Heart left ventricle (tissue), 16 donors: ENCODE results near the gene VDAC1. TPM values are rescaled to one million over a fixed set of nuclear protein-coding genes. Genes with fewer than 3 reads are reported as not detected.

Experiments
- ATAC-seq, 4 donors: fragments of 200-7000 bp; cut with Tn5 transposase; one replicate each; pipeline ENCODE4 v1.9.1; 2020 to 2022; ENCODE audit warnings: moderate library complexity in 4 of 4, mild to moderate bottlenecking in 3 of 4, moderate number of reproducible peaks in 1 of 4
- DNase-seq, 5 donors: peaks; one replicate each; pipeline ENCODE4 v3.0.0-alpha.2; 2020
- H3K27ac ChIP-seq, 12 donors: fragments of 200-600 bp; sonication (generic) in 4 of 12; one replicate each; pipeline versions ENCODE4 v1.5.0 to v1.8.0; 2016 to 2022; ENCODE audit warnings: mild to moderate bottlenecking in 2 of 12
- H3K27me3 ChIP-seq, 9 donors: fragments of 200-600 bp; sonication (generic) in 2 of 9; one replicate each; pipeline versions ENCODE4 v1.5.1 to v1.8.0; 2016 to 2022; ENCODE audit warnings: mild to moderate bottlenecking in 3 of 9
- H3K36me3 ChIP-seq, 9 donors: fragments of 200-600 bp; sonication (generic) in 2 of 9; one replicate each; pipeline versions ENCODE4 v1.5.0 to v1.8.0; 2018 to 2022; ENCODE audit warnings: mild to moderate bottlenecking in 2 of 9
- H3K4me1 ChIP-seq, 12 donors: fragments of 200-600 bp; sonication (generic) in 4 of 12; one replicate each; pipeline versions ENCODE4 v1.5.0 to v1.8.0; 2016 to 2022; ENCODE audit warnings: mild to moderate bottlenecking in 3 of 12
- H3K4me3 ChIP-seq, 12 donors: fragments of 200-600 bp; sonication (generic) in 4 of 12; one replicate each; pipeline versions ENCODE4 v1.5.0 to v1.8.0; 2017 to 2022; ENCODE audit warnings: mild to moderate bottlenecking in 9 of 12, moderate library complexity in 4 of 12
- H3K9me3 ChIP-seq, 12 donors: fragments of 200-600 bp; sonication (generic) in 4 of 12; one replicate each; pipeline versions ENCODE4 v1.5.0 to v1.8.0; 2016 to 2022; ENCODE audit warnings: mild to moderate bottlenecking in 1 of 12
- POLR2A ChIP-seq, 2 donors: fragments of 450-650 bp; IDR thresholded peaks; one replicate each; pipeline ENCODE4 v1.6.1; 2017; ENCODE audit warnings: antibody characterized with exemption in 2 of 2, mild to moderate bottlenecking in 2 of 2, moderate library complexity in 2 of 2
- WGBS, 4 donors: extraction: QIAGEN DNeasy Blood & Tissue Kit in 2 of 4; methylation state at CpG; one replicate each; pipeline versions ENCODE4 v1.1.5 to v1.1.7; 2013 to 2018; 5-methylcytosine and 5-hydroxymethylcytosine counted together
- intact Hi-C, 10 donors: fragments of 100-400 bp; cut with DNase I; formaldehyde crosslinking; loops; one replicate each; pipeline versions ENCODE4 v1.11.1 to v1.14.2; 2022
- polyA plus RNA-seq, 2 donors: library from polyadenylated mRNA; stranded (reverse); fragments of 200-250 nt; gene quantifications; one replicate each; pipeline ENCODE4 v1.2.3, GENCODE V29; 2013
- total RNA-seq, 9 donors: library from RNA; depleted of rRNA in 2 of 9; stranded (reverse); fragments of >200 nt in 2 of 9; fragmentation: NEBNext Ultra II Directional in 3 of 9; extraction: Animal tissue kit (Norgen Biotek cat#: 25700) in 3 of 9; gene quantifications; one replicate each; pipeline versions ENCODE4 v1.1.0 to v1.2.4, GENCODE V29; 2016 to 2023
- TF ChIP-seq, protein P1 (sequence below), 12 donors: fragments of 200-600 bp; sonication (generic) in 4 of 12; IDR thresholded peaks; one replicate each; pipeline versions ENCODE4 v1.5.0 to v1.8.0; 2018 to 2022; ENCODE audit warnings: antibody characterized with exemption in 12 of 12, mild to moderate bottlenecking in 5 of 12
- donor health status: ischemic (EF 13 %, LVEDD 7.1; RV severe dilation, severe dysfunction).
- donor health status: healthy with polysubstance abuse.
- donor health status: DM: no; HTN: yes; CAD: no.
- donor health status: DM: no; HTN: no; CAD: no.
- donor health status: ischemic (EF 25% LVEDD 6.9; RV normal size, moderate dysfunction).
- donor health status: ischemic (EF 25% LVEDD 5.7; RV mildly dilated, moderate dysfunction).
- donor health status: healthy.
- donor health status: DM: yes; HTN: yes; CAD: no.
- donor health status: ischemic (EF 35%, LVEDD 5.7; RV mildly dilated, moderate dysfunction).
- donor health status: nonischemic (EF 11% LVEDD 7.7; RV severe dilation, severe dysfunction).
- donor health status: DM: yes; HTN: yes; CAD: no.
- donor health status: PGD.
- donor health status: ischemic (EF 29% LVEDD 5.4; RV normal size, mild dysfunction).
- donor health status: nonischemic (EF 23%, LVEDD 6.1; RV moderate dilation, normal function).

VDAC1 gene
- total and polyA plus RNA-seq, 11 donors: 379 to 596 (median 442) TPM

DNA sequence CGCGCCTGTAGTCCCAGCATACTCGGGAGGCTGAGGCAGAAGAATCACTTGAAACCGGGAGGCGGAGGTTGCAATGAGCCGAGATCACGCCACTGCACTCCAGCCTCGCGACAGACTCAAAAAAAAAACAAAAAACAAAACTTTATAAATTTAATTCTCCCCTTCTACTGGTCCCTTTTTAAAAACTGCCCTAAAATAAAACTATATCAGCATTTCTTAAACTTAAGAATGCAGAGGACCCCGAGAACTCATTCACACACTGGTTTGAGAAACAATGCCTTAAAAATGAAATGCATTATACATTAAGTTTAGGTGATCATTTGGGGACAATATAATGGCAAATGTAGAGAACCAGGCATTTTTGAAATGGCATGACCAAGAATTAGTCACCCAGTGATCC lies 38.7 kb downstream of the VDAC1 start:
- intact Hi-C loops: loop anchor here in 1 of 10 donors (5.0 kb wide), 1 partner anchor 36 kb away; the partner anchor contains the start of gene VDAC1
- peak overlapping the region in 1 of 12 donors; percentile 98 for H3K27ac ChIP-seq
- H3K4me3 ChIP-seq: no peak overlapping the region
- H3K9me3 ChIP-seq: peaks cover 0 to 8% (median 0%) of the 10 kb centered on the region in 12 donors
- 91 to 98% (median 95%) methylated on average over 10 of the region's 10 CpGs for WGBS, 4 donors
- ATAC-seq (no peak), DNase-seq (no peak)
- H3K36me3 ChIP-seq: peaks cover 0 to 16% (median 1%) of the 10 kb centered on the region in 9 donors
- no peaks in the 10 kb centered on the region for H3K27me3 ChIP-seq
- TF ChIP-seq POLR2A (IDR thresholded peaks at IDR 0.05): no peak
- TF ChIP-seq, protein P1, sequence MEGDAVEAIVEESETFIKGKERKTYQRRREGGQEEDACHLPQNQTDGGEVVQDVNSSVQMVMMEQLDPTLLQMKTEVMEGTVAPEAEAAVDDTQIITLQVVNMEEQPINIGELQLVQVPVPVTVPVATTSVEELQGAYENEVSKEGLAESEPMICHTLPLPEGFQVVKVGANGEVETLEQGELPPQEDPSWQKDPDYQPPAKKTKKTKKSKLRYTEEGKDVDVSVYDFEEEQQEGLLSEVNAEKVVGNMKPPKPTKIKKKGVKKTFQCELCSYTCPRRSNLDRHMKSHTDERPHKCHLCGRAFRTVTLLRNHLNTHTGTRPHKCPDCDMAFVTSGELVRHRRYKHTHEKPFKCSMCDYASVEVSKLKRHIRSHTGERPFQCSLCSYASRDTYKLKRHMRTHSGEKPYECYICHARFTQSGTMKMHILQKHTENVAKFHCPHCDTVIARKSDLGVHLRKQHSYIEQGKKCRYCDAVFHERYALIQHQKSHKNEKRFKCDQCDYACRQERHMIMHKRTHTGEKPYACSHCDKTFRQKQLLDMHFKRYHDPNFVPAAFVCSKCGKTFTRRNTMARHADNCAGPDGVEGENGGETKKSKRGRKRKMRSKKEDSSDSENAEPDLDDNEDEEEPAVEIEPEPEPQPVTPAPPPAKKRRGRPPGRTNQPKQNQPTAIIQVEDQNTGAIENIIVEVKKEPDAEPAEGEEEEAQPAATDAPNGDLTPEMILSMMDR (IDR thresholded peaks at IDR 0.05): no peak
- peaks cover 0 to 51% (median 41%) of the 10 kb centered on the region in 12 donors for H3K4me1 ChIP-seq

DNA sequence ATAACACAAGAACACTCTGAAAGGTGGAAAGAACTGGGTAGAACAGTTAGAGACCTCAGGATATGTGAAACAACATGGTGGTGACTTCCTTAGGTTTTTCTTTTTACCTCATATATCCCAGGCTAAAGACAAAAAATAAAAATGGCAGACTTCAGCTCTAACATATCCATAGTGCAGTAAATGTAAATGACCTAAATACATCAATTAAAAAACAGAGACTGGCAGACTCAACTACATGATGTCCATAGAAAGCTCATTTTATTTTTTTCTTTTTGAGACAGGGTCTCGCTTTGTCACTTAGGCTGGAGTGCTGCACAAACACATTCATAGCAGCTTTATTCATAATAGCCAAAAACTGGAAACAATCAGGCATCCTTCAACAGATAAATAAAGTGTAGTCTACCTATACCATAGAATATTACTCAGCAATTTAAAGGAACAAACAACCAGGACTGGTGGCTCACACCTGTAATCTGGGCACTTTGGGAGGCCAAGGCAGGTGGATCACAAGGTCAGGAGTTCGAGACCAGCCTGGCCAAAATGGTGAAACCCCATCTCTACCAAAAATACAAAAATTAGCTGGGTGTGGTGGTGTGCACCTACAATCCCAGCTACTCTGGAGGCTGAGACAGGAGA lies 41.2 kb downstream of the VDAC1 start:
- no peaks in the 10 kb centered on the region for H3K27me3 ChIP-seq
- TF ChIP-seq, protein P1 (IDR thresholded peaks at IDR 0.05): no peak
- no peak for TF ChIP-seq POLR2A (IDR thresholded peaks at IDR 0.05)
- intact Hi-C loops: no loop called here
- no peak overlapping the region for H3K4me3 ChIP-seq
- no peak for DNase-seq
- WGBS, 4 donors: 96 to 97% (median 97%) methylated on average over 2 of the region's 2 CpGs
- H3K9me3 ChIP-seq: peaks cover 0 to 8% (median 0%) of the 10 kb centered on the region in 12 donors
- H3K36me3 ChIP-seq: peaks cover 0 to 21% (median 12%) of the 10 kb centered on the region in 9 donors
- no peak for ATAC-seq
- peak overlapping the region in 3 of 12 donors; percentile 1 to 28 (median 7) for H3K27ac ChIP-seq
- peaks cover 0 to 42% (median 34%) of the 10 kb centered on the region in 12 donors for H3K4me1 ChIP-seq

DNA sequence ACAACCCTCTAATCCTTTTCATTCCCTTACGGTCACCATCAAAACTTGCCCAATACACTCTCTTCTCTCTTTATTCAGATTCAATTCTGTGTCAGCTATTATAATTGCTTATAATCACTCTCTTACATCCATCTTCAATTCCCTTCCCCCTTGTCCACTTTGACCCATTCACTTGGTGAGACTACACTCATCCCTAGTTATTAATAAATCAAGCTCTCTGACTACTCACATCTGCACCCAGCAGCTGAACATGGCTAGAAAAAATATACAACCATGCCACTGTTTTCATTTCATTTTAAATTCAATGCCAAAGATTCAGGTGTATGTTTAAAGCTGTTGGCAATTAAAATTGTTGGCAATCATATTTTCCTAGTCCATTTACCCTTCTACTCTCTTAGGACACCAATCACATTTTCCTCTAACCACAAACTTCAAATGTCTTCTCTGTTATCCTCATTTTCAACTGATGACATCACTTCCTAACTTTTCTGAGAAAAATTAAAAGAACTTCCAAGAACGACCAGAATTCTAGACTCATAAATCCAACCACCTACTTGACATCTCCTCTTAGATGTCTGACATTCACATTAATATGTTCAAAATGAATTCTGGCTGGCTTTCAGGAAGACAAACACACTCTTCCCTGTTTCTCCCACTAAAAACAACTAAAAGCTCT lies 41.8 kb downstream of the VDAC1 start:
- TF ChIP-seq, protein P1 (IDR thresholded peaks at IDR 0.05): no peak
- no peak for TF ChIP-seq POLR2A (IDR thresholded peaks at IDR 0.05)
- peaks cover 0 to 8% (median 0%) of the 10 kb centered on the region in 12 donors for H3K9me3 ChIP-seq
- intact Hi-C loops: no loop called here
- no peak overlapping the region for H3K4me3 ChIP-seq
- 63 to 75% (median 67%) methylated on average over 2 of the region's 2 CpGs for WGBS, 4 donors
- DNase-seq (no peak), ATAC-seq (peak in 1 of 4 donors; percentile 19)
- H3K27ac ChIP-seq: peak overlapping the region in 3 of 12 donors; percentile 1 to 28 (median 7)
- H3K4me1 ChIP-seq: peaks cover 0 to 42% (median 35%) of the 10 kb centered on the region in 12 donors
- no peaks in the 10 kb centered on the region for H3K27me3 ChIP-seq
- H3K36me3 ChIP-seq: peaks cover 0 to 27% (median 18%) of the 10 kb centered on the region in 9 donors

DNA sequence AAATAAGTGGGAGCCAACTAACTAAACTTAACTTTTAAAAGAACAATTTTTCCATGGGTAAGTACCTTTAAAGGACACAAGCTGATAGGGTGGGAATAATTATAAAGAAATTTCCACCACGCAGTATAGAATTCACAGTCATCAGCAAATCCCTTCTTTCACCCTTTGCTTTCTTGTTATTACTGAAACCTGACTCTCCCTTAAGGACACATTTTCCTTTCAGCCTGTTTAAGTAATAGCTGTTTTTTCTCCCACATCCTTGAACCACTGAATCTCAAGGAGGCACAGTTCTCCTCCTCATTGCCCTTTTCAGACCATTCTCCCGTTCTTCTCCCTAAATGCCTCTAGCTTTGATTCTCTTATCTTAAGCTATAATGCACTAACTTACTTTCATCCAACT lies 42.6 kb downstream of the VDAC1 start:
- intact Hi-C loops: no loop called here
- peaks cover 0 to 8% (median 0%) of the 10 kb centered on the region in 12 donors for H3K9me3 ChIP-seq
- H3K36me3 ChIP-seq: peaks cover 0 to 36% (median 25%) of the 10 kb centered on the region in 9 donors
- H3K27me3 ChIP-seq: no peaks in the 10 kb centered on the region
- no peak for TF ChIP-seq POLR2A (IDR thresholded peaks at IDR 0.05)
- TF ChIP-seq, protein P1 (IDR thresholded peaks at IDR 0.05): no peak
- no peak overlapping the region for H3K4me3 ChIP-seq
- H3K4me1 ChIP-seq: peaks cover 0 to 43% (median 29%) of the 10 kb centered on the region in 12 donors
- 85 to 95% (median 88%) methylated on average over 2 of the region's 2 CpGs for WGBS, 4 donors
- DNase-seq (no peak), ATAC-seq (no peak)
- H3K27ac ChIP-seq: peak overlapping the region in 1 of 12 donors; percentile 1
